ENCODE results near the gene DHPS. TPM values are rescaled to one million over a fixed set of nuclear protein-coding genes. Genes with fewer than 3 reads are reported as not detected.

Gene DHPS
- total RNA-seq, 1 experiment from 2014 or later = 69.1 TPM

DNA sequence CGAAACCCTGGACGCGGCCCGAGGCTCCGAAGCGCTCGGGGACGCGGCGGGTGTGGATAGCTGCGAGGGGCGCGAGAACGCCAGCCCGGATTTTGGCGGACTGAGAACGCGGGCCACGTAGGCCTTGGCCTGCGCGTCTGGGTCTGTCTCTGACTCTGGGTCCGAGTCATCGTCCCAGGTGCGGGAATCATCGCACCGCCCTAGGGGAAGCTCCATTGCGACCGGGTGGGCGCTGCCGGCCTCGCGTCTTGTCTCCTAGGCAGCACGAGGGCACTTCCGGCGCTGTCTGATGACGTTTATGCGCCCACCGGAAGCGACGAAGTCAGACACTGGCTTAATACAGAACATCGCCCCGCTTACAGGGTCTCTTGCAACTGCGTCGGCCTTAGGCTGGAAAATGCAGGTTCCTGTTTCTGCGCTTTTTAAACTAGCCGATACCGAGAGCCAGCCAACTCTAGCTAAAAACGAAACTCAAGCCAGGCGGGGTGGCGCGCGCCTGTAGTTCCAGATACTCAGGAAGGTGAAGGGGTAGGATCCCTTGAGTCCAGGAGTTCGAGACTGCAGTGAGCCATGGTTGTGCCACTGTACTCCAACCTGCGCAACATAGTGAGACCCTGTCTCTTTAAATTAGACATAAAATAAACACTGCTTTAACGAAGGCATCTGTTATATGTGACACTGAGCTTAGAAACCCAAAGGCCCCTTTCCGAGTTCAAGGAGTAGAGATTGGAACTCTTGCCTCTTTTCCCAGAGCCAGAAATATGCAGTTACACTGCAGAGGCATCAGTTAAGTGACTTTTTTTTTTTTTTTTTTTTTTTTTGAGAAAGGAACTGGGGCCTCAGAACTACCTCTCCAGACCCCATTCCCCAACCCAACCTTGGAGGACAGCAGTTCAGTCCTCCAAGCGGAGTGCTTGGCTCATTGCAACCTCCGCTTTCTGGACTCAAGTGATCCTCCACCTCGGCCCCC is 15.0 kb upstream of the DHPS start, which contains the start of gene FBXW9:
Gene FBXW9, minus strand, starts transcription at position 266 of the 970 bp plus-strand sequence. Its CDS starts 50 bp downstream, at position 216.
- peak; percentile 90 for DNase-seq
- H3K36me3 Mint-ChIP-seq (ENCODE audit: insufficient read depth, unreplicated experiment) = peaks cover 30% of the 10 kb centered on the region
- peak within 1 kb of the TSS; percentile 68 for H3K27ac Mint-ChIP-seq (ENCODE audit: unreplicated experiment)
- H3K9me3 Mint-ChIP-seq (ENCODE audit: low read depth, unreplicated experiment) = no peaks in the 10 kb centered on the region
- TF ChIP-seq, protein P1, sequence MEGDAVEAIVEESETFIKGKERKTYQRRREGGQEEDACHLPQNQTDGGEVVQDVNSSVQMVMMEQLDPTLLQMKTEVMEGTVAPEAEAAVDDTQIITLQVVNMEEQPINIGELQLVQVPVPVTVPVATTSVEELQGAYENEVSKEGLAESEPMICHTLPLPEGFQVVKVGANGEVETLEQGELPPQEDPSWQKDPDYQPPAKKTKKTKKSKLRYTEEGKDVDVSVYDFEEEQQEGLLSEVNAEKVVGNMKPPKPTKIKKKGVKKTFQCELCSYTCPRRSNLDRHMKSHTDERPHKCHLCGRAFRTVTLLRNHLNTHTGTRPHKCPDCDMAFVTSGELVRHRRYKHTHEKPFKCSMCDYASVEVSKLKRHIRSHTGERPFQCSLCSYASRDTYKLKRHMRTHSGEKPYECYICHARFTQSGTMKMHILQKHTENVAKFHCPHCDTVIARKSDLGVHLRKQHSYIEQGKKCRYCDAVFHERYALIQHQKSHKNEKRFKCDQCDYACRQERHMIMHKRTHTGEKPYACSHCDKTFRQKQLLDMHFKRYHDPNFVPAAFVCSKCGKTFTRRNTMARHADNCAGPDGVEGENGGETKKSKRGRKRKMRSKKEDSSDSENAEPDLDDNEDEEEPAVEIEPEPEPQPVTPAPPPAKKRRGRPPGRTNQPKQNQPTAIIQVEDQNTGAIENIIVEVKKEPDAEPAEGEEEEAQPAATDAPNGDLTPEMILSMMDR (IDR thresholded peaks at IDR 0.05; ENCODE audit: unreplicated experiment) = no peak
- intact Hi-C loops (cut with micrococcal nuclease; ENCODE audit: unreplicated experiment) = no loop called here
- no peaks in the 10 kb centered on the region for H3K4me1 Mint-ChIP-seq (ENCODE audit: low read depth, unreplicated experiment)
- TSS peak; percentile 96 for BruUV-seq (replicated peaks)
- peak within 1 kb of the TSS; percentile 70 for H3K4me3 Mint-ChIP-seq (ENCODE audit: low read depth, unreplicated experiment)
- CTCF ChIA-PET = no interaction called here
- H3K27me3 Mint-ChIP-seq (ENCODE audit: unreplicated experiment) = no peaks in the 10 kb centered on the region

DNA sequence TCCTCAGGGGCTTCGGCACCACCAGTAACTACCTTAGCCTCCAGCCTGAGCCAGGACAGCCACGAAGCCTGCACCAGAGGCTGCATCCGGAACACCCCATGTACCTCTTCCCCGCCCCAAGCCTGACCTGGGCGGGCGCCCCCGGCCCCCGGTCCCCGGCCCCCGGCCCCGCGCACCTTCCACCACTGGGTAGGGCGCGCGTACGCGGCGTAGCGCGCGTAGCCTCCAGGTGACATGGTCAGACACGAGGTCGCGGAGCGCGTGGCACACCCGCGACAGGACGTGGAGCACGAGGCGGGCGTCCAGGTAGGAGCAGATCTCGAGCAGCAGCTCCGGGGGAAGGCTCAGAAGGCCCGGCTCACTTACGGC is 14.3 kb upstream of the DHPS start:
- intact Hi-C loops (cut with micrococcal nuclease; ENCODE audit: unreplicated experiment) = no loop called here
- BruUV-seq (replicated peaks) = no TSS peak
- Mint-ChIP-seq H3K36me3 (ENCODE audit: insufficient read depth, unreplicated experiment) (peaks cover 32% of the 10 kb centered on the region), H3K9me3 (ENCODE audit: low read depth, unreplicated experiment) (no peaks in the 10 kb centered on the region), H3K4me3 (ENCODE audit: low read depth, unreplicated experiment) (peak overlapping the region; percentile 70), H3K27me3 (ENCODE audit: unreplicated experiment) (no peaks in the 10 kb centered on the region), H3K4me1 (ENCODE audit: low read depth, unreplicated experiment) (no peaks in the 10 kb centered on the region), H3K27ac (ENCODE audit: unreplicated experiment) (peak overlapping the region; percentile 68)
- no peak for DNase-seq
- CTCF ChIA-PET = no interaction called here
- TF ChIP-seq, protein P1 (IDR thresholded peaks at IDR 0.05; ENCODE audit: unreplicated experiment) = no peak

DNA sequence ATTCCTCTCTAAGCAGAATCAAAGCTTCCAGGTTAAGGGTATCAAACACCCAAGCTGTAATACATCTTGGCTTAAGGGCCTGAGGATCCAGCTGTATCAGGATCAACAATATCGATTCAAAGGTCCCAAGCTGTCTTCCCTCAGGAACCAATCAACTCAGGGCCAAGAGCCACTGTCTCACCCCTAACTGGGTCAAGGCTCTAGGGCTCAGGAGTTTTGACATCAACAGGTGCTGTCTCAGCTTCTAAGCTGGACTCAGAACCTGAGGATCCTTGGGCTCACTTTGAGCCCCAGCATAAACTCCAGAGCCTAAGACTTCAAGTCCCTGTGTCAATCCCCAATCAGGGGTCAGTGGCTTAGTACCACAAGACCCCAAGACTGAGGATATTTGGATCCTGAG is 13.8 kb upstream of the DHPS start:
- no peak overlapping the region for H3K27ac Mint-ChIP-seq (ENCODE audit: unreplicated experiment)
- TSS peak; percentile 29 for BruUV-seq (replicated peaks)
- no peaks in the 10 kb centered on the region for H3K4me1 Mint-ChIP-seq (ENCODE audit: low read depth, unreplicated experiment)
- peak overlapping the region; percentile 70 for H3K4me3 Mint-ChIP-seq (ENCODE audit: low read depth, unreplicated experiment)
- H3K27me3 Mint-ChIP-seq (ENCODE audit: unreplicated experiment) = no peaks in the 10 kb centered on the region
- TF ChIP-seq, protein P1 (IDR thresholded peaks at IDR 0.05; ENCODE audit: unreplicated experiment) = no peak
- intact Hi-C loops (cut with micrococcal nuclease; ENCODE audit: unreplicated experiment) = no loop called here
- no peak for DNase-seq
- no peaks in the 10 kb centered on the region for H3K9me3 Mint-ChIP-seq (ENCODE audit: low read depth, unreplicated experiment)
- CTCF ChIA-PET = no interaction called here
- peaks cover 28% of the 10 kb centered on the region for H3K36me3 Mint-ChIP-seq (ENCODE audit: insufficient read depth, unreplicated experiment)

DNA sequence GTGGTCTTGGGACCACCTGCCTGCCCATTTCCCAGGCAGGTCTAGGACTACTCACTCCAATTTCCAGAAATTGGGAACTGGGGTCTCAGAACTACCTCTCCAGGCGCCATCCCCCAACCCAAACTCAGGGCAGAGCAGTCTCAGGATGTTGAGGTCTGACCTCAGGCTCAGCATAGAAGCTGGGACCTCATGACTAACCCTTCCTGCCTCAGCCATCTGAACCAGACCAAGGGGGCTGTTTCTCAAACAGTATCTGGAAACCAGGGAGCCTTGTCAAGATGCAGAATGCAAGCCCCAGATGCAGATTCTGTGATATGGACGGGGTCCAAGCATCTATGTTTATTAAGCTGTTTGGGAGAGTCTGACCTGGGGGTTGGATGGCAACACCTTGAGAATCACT is 13.4 kb upstream of the DHPS start:
- intact Hi-C loops (cut with micrococcal nuclease; ENCODE audit: unreplicated experiment) = no loop called here
- no TSS peak for BruUV-seq (replicated peaks)
- Mint-ChIP-seq H3K4me1 (ENCODE audit: low read depth, unreplicated experiment) (no peaks in the 10 kb centered on the region), H3K9me3 (ENCODE audit: low read depth, unreplicated experiment) (no peaks in the 10 kb centered on the region), H3K36me3 (ENCODE audit: insufficient read depth, unreplicated experiment) (peaks cover 28% of the 10 kb centered on the region), H3K4me3 (ENCODE audit: low read depth, unreplicated experiment) (no peak overlapping the region), H3K27me3 (ENCODE audit: unreplicated experiment) (no peaks in the 10 kb centered on the region), H3K27ac (ENCODE audit: unreplicated experiment) (no peak overlapping the region)
- no peak for DNase-seq
- TF ChIP-seq, protein P1 (IDR thresholded peaks at IDR 0.05; ENCODE audit: unreplicated experiment) = no peak
- CTCF ChIA-PET = no interaction called here

Measured in Calu3 (cell line).